Measurements from ENCODE around the gene PUM1. TPM values are rescaled to one million over a fixed set of nuclear protein-coding genes. Genes with fewer than 3 reads are reported as not detected.

Gene PUM1
- total RNA-seq, 1 experiment from 2014 or later: 109 TPM

DNA sequence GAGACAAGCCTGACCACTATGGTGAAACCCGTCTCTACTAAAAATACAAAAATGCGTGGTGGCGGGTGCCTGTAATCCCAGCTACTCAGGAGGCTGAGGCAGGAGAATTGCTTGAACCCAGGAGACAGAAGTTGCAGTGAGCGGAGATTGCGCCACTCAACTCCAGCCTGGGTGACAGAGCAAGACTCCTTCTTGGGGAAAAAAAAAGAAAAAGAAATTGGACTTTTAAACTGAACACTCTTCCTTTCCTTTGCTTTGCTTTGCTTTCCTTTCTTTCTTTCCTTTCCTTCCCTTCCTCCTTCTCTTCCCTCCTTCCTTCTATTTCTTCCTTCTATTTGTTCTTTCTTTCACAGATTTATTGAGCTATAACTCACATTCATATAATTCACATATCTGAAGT, 43.3 kb upstream of the PUM1 start:
- ATAC-seq (no peak), DNase-seq (ENCODE audit: low read depth, low spot score) (no peak)
- in situ Hi-C loops (cut with HindIII; ENCODE audit: low pct_unique_long_range_greater_than_20kb, low sequenced_read_pairs): no loop called here
- H3K9me3 ChIP-seq (ENCODE audit: control insufficient read depth, insufficient read depth, low read depth, low read length): no peaks in the 10 kb centered on the region
- no peaks in the 10 kb centered on the region for H3K27me3 ChIP-seq (ENCODE audit: control insufficient read depth, insufficient read depth, low read length)
- intact Hi-C loops (cut with micrococcal nuclease; ENCODE audit: unreplicated experiment): no loop called here
- ChIA-PET POLR2A (interaction anchor here (0.6 to 0.7 kb wide), 2 partner anchors 60 to 381 kb away, joined by 3 to 14 read pairs; no protein-coding TSS in a partner anchor), CTCF (no interaction called here)
- H3K4me1 ChIP-seq (ENCODE audit: control insufficient read depth, insufficient read depth, low read length): no peaks in the 10 kb centered on the region
- no TSS peak for BruUV-seq (replicated peaks)
- H3K27ac ChIP-seq (ENCODE audit: low read length): no peak overlapping the region
- H3K4me3 ChIP-seq (ENCODE audit: low read depth in 2 of 2, low read length in 2 of 2): no peak overlapping the region
- H3K36me3 ChIP-seq (ENCODE audit: control insufficient read depth, insufficient read depth, low read length): no peaks in the 10 kb centered on the region
- TF ChIP-seq TCF7L2 (IDR thresholded peaks at IDR 0.05; ENCODE audit: low read depth, low read length) (no peak), SIN3A (IDR thresholded peaks at IDR 0.05; ENCODE audit: borderline replicate concordance, insufficient read depth, low read depth, low read length) (no peak), POLR2AphosphoS5 (IDR thresholded peaks at IDR 0.05; ENCODE audit: low read depth, low read length) (no peak)
- TF ChIP-seq, protein P1, sequence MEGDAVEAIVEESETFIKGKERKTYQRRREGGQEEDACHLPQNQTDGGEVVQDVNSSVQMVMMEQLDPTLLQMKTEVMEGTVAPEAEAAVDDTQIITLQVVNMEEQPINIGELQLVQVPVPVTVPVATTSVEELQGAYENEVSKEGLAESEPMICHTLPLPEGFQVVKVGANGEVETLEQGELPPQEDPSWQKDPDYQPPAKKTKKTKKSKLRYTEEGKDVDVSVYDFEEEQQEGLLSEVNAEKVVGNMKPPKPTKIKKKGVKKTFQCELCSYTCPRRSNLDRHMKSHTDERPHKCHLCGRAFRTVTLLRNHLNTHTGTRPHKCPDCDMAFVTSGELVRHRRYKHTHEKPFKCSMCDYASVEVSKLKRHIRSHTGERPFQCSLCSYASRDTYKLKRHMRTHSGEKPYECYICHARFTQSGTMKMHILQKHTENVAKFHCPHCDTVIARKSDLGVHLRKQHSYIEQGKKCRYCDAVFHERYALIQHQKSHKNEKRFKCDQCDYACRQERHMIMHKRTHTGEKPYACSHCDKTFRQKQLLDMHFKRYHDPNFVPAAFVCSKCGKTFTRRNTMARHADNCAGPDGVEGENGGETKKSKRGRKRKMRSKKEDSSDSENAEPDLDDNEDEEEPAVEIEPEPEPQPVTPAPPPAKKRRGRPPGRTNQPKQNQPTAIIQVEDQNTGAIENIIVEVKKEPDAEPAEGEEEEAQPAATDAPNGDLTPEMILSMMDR (IDR thresholded peaks at IDR 0.05): no peak
- TF ChIP-seq, protein P2, sequence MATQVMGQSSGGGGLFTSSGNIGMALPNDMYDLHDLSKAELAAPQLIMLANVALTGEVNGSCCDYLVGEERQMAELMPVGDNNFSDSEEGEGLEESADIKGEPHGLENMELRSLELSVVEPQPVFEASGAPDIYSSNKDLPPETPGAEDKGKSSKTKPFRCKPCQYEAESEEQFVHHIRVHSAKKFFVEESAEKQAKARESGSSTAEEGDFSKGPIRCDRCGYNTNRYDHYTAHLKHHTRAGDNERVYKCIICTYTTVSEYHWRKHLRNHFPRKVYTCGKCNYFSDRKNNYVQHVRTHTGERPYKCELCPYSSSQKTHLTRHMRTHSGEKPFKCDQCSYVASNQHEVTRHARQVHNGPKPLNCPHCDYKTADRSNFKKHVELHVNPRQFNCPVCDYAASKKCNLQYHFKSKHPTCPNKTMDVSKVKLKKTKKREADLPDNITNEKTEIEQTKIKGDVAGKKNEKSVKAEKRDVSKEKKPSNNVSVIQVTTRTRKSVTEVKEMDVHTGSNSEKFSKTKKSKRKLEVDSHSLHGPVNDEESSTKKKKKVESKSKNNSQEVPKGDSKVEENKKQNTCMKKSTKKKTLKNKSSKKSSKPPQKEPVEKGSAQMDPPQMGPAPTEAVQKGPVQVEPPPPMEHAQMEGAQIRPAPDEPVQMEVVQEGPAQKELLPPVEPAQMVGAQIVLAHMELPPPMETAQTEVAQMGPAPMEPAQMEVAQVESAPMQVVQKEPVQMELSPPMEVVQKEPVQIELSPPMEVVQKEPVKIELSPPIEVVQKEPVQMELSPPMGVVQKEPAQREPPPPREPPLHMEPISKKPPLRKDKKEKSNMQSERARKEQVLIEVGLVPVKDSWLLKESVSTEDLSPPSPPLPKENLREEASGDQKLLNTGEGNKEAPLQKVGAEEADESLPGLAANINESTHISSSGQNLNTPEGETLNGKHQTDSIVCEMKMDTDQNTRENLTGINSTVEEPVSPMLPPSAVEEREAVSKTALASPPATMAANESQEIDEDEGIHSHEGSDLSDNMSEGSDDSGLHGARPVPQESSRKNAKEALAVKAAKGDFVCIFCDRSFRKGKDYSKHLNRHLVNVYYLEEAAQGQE (IDR thresholded peaks at IDR 0.05; ENCODE audit: insufficient read depth in 1 of 2, low read depth in 2 of 2, low read length in 1 of 2): no peak

DNA sequence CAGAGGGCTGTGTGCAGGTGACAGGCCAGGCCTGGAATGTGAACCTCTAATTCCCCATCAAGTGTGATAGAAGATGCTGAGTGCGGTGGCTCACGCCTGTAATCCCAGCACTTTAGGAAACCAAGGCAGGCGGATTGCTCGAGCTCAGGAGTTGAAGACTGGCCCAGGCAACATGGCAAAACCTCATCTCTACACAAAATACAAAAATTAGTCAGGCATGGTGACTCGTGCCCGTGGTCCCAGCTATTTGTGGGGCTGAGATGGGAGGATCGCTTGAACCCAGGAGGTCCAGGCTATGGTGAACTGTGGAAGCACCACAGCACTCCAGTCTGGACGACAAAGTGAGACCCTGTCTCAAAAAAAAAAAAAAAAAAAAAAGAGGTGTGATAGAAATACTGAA, 40.1 kb upstream of the PUM1 start:
- Histone ChIP-seq H3K27me3 (ENCODE audit: control insufficient read depth, insufficient read depth, low read length) (no peaks in the 10 kb centered on the region), H3K9me3 (ENCODE audit: control insufficient read depth, insufficient read depth, low read depth, low read length) (no peaks in the 10 kb centered on the region), H3K27ac (ENCODE audit: low read length) (no peak overlapping the region), H3K4me3 (ENCODE audit: low read depth in 2 of 2, low read length in 2 of 2) (no peak overlapping the region), H3K36me3 (ENCODE audit: control insufficient read depth, insufficient read depth, low read length) (no peaks in the 10 kb centered on the region), H3K4me1 (ENCODE audit: control insufficient read depth, insufficient read depth, low read length) (no peaks in the 10 kb centered on the region; the same call in 1 of the 2 replicates)
- intact Hi-C loops (cut with micrococcal nuclease; ENCODE audit: unreplicated experiment) (no loop called here), in situ Hi-C loops (cut with HindIII; ENCODE audit: low pct_unique_long_range_greater_than_20kb, low sequenced_read_pairs) (no loop called here)
- ATAC-seq (no peak), DNase-seq (ENCODE audit: low read depth, low spot score) (no peak)
- TF ChIP-seq TCF7L2 (IDR thresholded peaks at IDR 0.05; ENCODE audit: low read depth, low read length) (no peak), SIN3A (IDR thresholded peaks at IDR 0.05; ENCODE audit: borderline replicate concordance, insufficient read depth, low read depth, low read length) (no peak), POLR2AphosphoS5 (IDR thresholded peaks at IDR 0.05; ENCODE audit: low read depth, low read length) (no peak)
- TF ChIP-seq, protein P2 (IDR thresholded peaks at IDR 0.05; ENCODE audit: insufficient read depth in 1 of 2, low read depth in 2 of 2, low read length in 1 of 2): no peak
- TF ChIP-seq, protein P1 (IDR thresholded peaks at IDR 0.05): no peak
- ChIA-PET CTCF (no interaction called here), POLR2A (interaction anchor here (0.7 kb wide), 1 partner anchor 48 kb away, joined by 12 read pairs; no protein-coding TSS in a partner anchor)
- BruUV-seq (replicated peaks): no TSS peak

All from Panc1 (cell line).